Panc1 (cell line): ENCODE measurements around the gene DNM1L. TPM values are rescaled to one million over a fixed set of nuclear protein-coding genes. Genes with fewer than 3 reads are reported as not detected.

Source experiments
- ATAC-seq: fragments of 200-7000 bp; cut with Tn5 transposase; 2 replicates; pipeline ENCODE4 v1.9.1; 2020; ENCODE audit warnings: mild to moderate bottlenecking, moderate library complexity
- BruUV-seq: library from RNA; stranded (reverse); fragments of 400-500 nt; replicated peaks from 2 replicates; lab custom pipeline; 2021; lab: Mats Ljungman, UMichigan
- CTCF ChIA-PET: fragments of 300-600 bp; sonication (Branson Sonifier 250); formaldehyde crosslinking; loops from one replicate; lab custom pipeline; 2022; ENCODE audit warnings: antibody characterized with exemption; lab: Charles Lee
- POLR2A ChIA-PET: fragments of 300-600 bp; sonication (Branson Sonifier 250); formaldehyde crosslinking; loops from one replicate; lab custom pipeline; 2022; ENCODE audit warnings: antibody characterized with exemption; lab: Charles Lee
- DNase-seq: peaks from one replicate; pipeline ENCODE4 v3.0.0-alpha.2; 2010; ENCODE audit warnings: low read depth, low spot score
- H3K27ac ChIP-seq: 2 replicates; pipeline ENCODE4 v1.5.1; 2011; ENCODE audit warnings: mild to moderate bottlenecking, low read length, inconsistent platforms
- H3K27me3 ChIP-seq: fragments of 200-500 bp; sonication (Bioruptor generic); 2 replicates; pipeline ENCODE4 v1.6.0; 2014; ENCODE audit warnings: low read length, inconsistent platforms; ENCODE audit not compliant: control insufficient read depth, insufficient read depth
- H3K36me3 ChIP-seq: fragments of 200-500 bp; sonication (Bioruptor generic); 2 replicates; pipeline ENCODE4 v1.5.1; 2014; ENCODE audit warnings: inconsistent platforms, mild to moderate bottlenecking, low read length, moderate library complexity; ENCODE audit not compliant: control insufficient read depth, insufficient read depth
- H3K4me1 ChIP-seq: 2 replicates; pipeline ENCODE4 v1.5.1; 2011; ENCODE audit warnings: inconsistent platforms, mild to moderate bottlenecking, low read length, moderate library complexity; ENCODE audit not compliant: control insufficient read depth, insufficient read depth
- H3K4me3 ChIP-seq, 2 experiments: 2 replicates each; pipeline ENCODE4 v1.5.1; 2011 to 2012; ENCODE audit warnings: low read depth in 2 of 2, low read length in 2 of 2, mild to moderate bottlenecking in 2 of 2, inconsistent platforms in 1 of 2, moderate library complexity in 1 of 2
- H3K9me3 ChIP-seq: fragments of 200-500 bp; sonication (Bioruptor generic); 2 replicates; pipeline ENCODE4 v1.5.1; 2014; ENCODE audit warnings: low read depth, mild to moderate bottlenecking, inconsistent platforms, low read length, moderate library complexity; ENCODE audit not compliant: control insufficient read depth, insufficient read depth
- CTCF ChIP-seq: fragments of 450-650 bp; IDR thresholded peaks from 2 replicates; pipeline ENCODE4 v1.5.1; 2017; ENCODE audit warnings: mild to moderate bottlenecking
- POLR2AphosphoS5 ChIP-seq: IDR thresholded peaks from 2 replicates; pipeline ENCODE4 v1.6.1; 2012; ENCODE audit warnings: mild to moderate bottlenecking, low read depth, low read length, moderate library complexity
- REST ChIP-seq, 2 experiments: IDR thresholded peaks; 2 replicates each; pipeline ENCODE4 v1.6.1; 2011 to 2012; ENCODE audit warnings: low read depth in 2 of 2, control low read depth in 1 of 2, low read length in 1 of 2, mild to moderate bottlenecking in 1 of 2, moderate library complexity in 1 of 2; ENCODE audit not compliant: insufficient read depth in 1 of 2
- SIN3A ChIP-seq: IDR thresholded peaks from 2 replicates; pipeline ENCODE4 v1.6.1; 2012; ENCODE audit warnings: low read depth, mild to moderate bottlenecking, low read length, moderate library complexity, borderline replicate concordance; ENCODE audit not compliant: insufficient read depth
- TCF7L2 ChIP-seq: IDR thresholded peaks from 2 replicates; pipeline ENCODE4 v1.6.1; 2011; ENCODE audit warnings: mild to moderate bottlenecking, low read depth, low read length, inconsistent platforms
- in situ Hi-C: cut with HindIII; loops from 2 replicates; pipeline ENCODE4 v1.10.0; 2016; ENCODE audit warnings: low sequenced_read_pairs, low pct_unique_long_range_greater_than_20kb
- intact Hi-C: fragments of 100-400 bp; cut with micrococcal nuclease; formaldehyde crosslinking; loops from one replicate; pipeline ENCODE4 v1.10.0; 2022; ENCODE audit not compliant: unreplicated experiment
- total RNA-seq: library from RNA; stranded (reverse); gene quantifications from one replicate; pipeline ENCODE4 v1.2.1, GENCODE V29; 2021; ENCODE audit not compliant: unreplicated experiment

The DNM1L gene
- total RNA-seq, 1 experiment from 2014 or later, result 91.8 TPM

GRCh38 chr12:32757157-32757556 lies 78.1 kb downstream of the DNM1L start:
- DNase-seq, result no peak
- POLR2A ChIA-PET, result no interaction called here
- intact Hi-C loops, result loop anchor here (1.0 to 2.0 kb wide), 2 partner anchors 162 to 1264 kb away; no protein-coding TSS in a partner anchor
- in situ Hi-C loops, result no loop called here
- Histone ChIP-seq H3K27me3 (peaks cover 9% of the 10 kb centered on the region; the same call in 1 of the 2 replicates), H3K27ac (no peak overlapping the region), H3K36me3 (peaks cover 16% of the 10 kb centered on the region), H3K4me1 (peaks cover 10% of the 10 kb centered on the region), H3K4me3 (no peak overlapping the region), H3K9me3 (no peaks in the 10 kb centered on the region)
- CTCF ChIA-PET, result no interaction called here
- no TSS peak for BruUV-seq
- TF ChIP-seq POLR2AphosphoS5 (no peak), CTCF (no peak), TCF7L2 (no peak), SIN3A (no peak), REST (IDR thresholded peaks at IDR 0.05; ENCODE audit: insufficient read depth in 1 of 2, low read depth in 2 of 2, low read length in 1 of 2) (no peak)
- ATAC-seq, result no peak

GRCh38 chr12:32761716-32762115 lies 82.6 kb downstream of the DNM1L start:
- POLR2A ChIA-PET, result no interaction called here
- TF ChIP-seq POLR2AphosphoS5, result no peak
- TF ChIP-seq REST (IDR thresholded peaks at IDR 0.05; ENCODE audit: insufficient read depth in 1 of 2, low read depth in 2 of 2, low read length in 1 of 2), result no peak
- H3K27ac ChIP-seq, result no peak overlapping the region
- CTCF ChIA-PET, result no interaction called here
- no peaks in the 10 kb centered on the region for H3K4me1 ChIP-seq
- peaks cover 11% of the 10 kb centered on the region; the same call in 1 of the 2 replicates for H3K27me3 ChIP-seq
- intact Hi-C loops (no loop called here), in situ Hi-C loops (no loop called here)
- H3K4me3 ChIP-seq, result no peak overlapping the region
- H3K36me3 ChIP-seq, result no peaks in the 10 kb centered on the region
- no TSS peak for BruUV-seq
- ATAC-seq (no peak), DNase-seq (no peak)
- H3K9me3 ChIP-seq, result no peaks in the 10 kb centered on the region
